Caco-2 (cell line): ENCODE data around the gene LDLRAD4. TPM values are rescaled to one million over a fixed set of nuclear protein-coding genes. Genes with fewer than 3 reads are reported as not detected.

Experiments used
- BruUV-seq: library from RNA; stranded (reverse); fragments of 400-500 nt; replicated peaks from 2 replicates; lab custom pipeline; 2021; lab: Mats Ljungman, UMichigan
- CTCF ChIA-PET: fragments of 300-600 bp; sonication (Branson Sonifier 250); formaldehyde crosslinking; loops from one replicate; lab custom pipeline; 2022; ENCODE audit warnings: antibody characterized with exemption; lab: Charles Lee
- POLR2A ChIA-PET: fragments of 300-600 bp; sonication (Branson Sonifier 250); formaldehyde crosslinking; loops from one replicate; lab custom pipeline; 2022; ENCODE audit warnings: antibody characterized with exemption; lab: Charles Lee
- DNase-seq, 2 experiments: peaks; one replicate each; pipeline versions ENCODE4 v3.0.0 to v3.0.0-alpha.2; 2020 to 2022
- H3K27me3 ChIP-seq: replicated peaks from 2 replicates; pipeline ENCODE4 v1.6.0; 2011; ENCODE audit warnings: low read length; ENCODE audit not compliant: control insufficient read depth, insufficient read depth
- H3K36me3 ChIP-seq: 2 replicates; pipeline ENCODE4 v1.5.1; 2011; ENCODE audit warnings: low read length; ENCODE audit not compliant: control insufficient read depth, insufficient read depth
- H3K4me1 ChIP-seq: fragments of 250-450 bp; sonication (Bioruptor Pico); 2 replicates; pipeline ENCODE4 v1.5.1; 2020; ENCODE audit warnings: mild to moderate bottlenecking
- H3K4me3 ChIP-seq: 2 replicates; pipeline ENCODE4 v1.5.1; 2011; ENCODE audit warnings: low read depth, mild to moderate bottlenecking, control low read depth, low read length
- H3K9me3 ChIP-seq: fragments of 250-450 bp; sonication (Bioruptor Pico); 2 replicates; pipeline ENCODE4 v1.5.1; 2020; ENCODE audit warnings: mild to moderate bottlenecking, moderate library complexity
- H3K27ac Mint-ChIP-seq: one replicate; pipeline ENCODE4 v1.8.0; 2022; ENCODE audit warnings: mixed read lengths; ENCODE audit not compliant: unreplicated experiment
- H3K27me3 Mint-ChIP-seq: one replicate; pipeline ENCODE4 v1.8.0; 2022; ENCODE audit warnings: mixed read lengths; ENCODE audit not compliant: insufficient read depth, unreplicated experiment
- H3K36me3 Mint-ChIP-seq: one replicate; pipeline ENCODE4 v1.8.0; 2022; ENCODE audit warnings: mild to moderate bottlenecking, mixed read lengths; ENCODE audit not compliant: insufficient read depth, unreplicated experiment
- H3K4me1 Mint-ChIP-seq: one replicate; pipeline ENCODE4 v1.8.0; 2022; ENCODE audit warnings: low read depth, mixed read lengths; ENCODE audit not compliant: unreplicated experiment
- H3K4me3 Mint-ChIP-seq: one replicate; pipeline ENCODE4 v1.8.0; 2022; ENCODE audit warnings: mild to moderate bottlenecking, moderate library complexity, mixed read lengths; ENCODE audit not compliant: unreplicated experiment
- H3K9me3 Mint-ChIP-seq: one replicate; pipeline ENCODE4 v1.8.0; 2022; ENCODE audit warnings: mixed read lengths; ENCODE audit not compliant: unreplicated experiment
- intact Hi-C: fragments of 100-400 bp; cut with micrococcal nuclease; formaldehyde crosslinking; loops from one replicate; pipeline ENCODE4 v1.10.0; 2022; ENCODE audit not compliant: unreplicated experiment
- total RNA-seq: library from RNA; stranded (reverse); gene quantifications from 2 replicates; pipeline ENCODE4 v1.2.3, GENCODE V29; 2022
- TF ChIP-seq, protein P1 (sequence below), 2 experiments: fragments of 200-600 bp in 1 of 2; IDR thresholded peaks; 1 replicate in 1 of 2; 2 replicates in 1 of 2; pipeline versions ENCODE4 v1.5.1 to v1.8.0; 2011 to 2022; ENCODE audit warnings: antibody characterized with exemption in 1 of 2, control low read depth in 1 of 2, inconsistent platforms in 1 of 2, low read depth in 1 of 2, low read length in 1 of 2, mild to moderate bottlenecking in 1 of 2, moderate library complexity in 1 of 2; ENCODE audit not compliant: insufficient read depth in 1 of 2, severe bottlenecking in 1 of 2, unreplicated experiment in 1 of 2

The LDLRAD4 gene
- total RNA-seq, 1 experiment from 2014 or later, result 1.2 TPM

DNA sequence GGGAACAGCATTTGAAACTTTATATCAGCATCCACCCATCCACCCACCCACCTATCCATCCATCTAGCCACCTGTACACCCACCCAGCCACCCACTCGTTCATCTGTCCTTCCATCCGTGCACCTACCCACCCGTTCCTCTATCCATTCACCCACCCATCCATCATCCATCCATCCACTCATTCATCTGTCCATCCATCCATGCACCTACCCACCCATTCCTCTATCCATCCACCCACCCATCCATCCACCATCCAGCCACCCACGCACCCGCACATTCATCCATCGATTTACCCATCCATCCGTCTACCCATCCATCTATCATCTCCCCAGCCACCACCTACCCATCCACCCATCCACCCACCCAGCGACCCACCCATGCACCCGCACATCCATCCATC, 24.8 kb downstream of the LDLRAD4 start:
- no peaks in the 10 kb centered on the region for H3K27me3 ChIP-seq
- no peaks in the 10 kb centered on the region for H3K9me3 ChIP-seq
- intact Hi-C loops, result no loop called here
- no peaks in the 10 kb centered on the region for H3K36me3 ChIP-seq
- no peak for DNase-seq
- TF ChIP-seq, protein P1, sequence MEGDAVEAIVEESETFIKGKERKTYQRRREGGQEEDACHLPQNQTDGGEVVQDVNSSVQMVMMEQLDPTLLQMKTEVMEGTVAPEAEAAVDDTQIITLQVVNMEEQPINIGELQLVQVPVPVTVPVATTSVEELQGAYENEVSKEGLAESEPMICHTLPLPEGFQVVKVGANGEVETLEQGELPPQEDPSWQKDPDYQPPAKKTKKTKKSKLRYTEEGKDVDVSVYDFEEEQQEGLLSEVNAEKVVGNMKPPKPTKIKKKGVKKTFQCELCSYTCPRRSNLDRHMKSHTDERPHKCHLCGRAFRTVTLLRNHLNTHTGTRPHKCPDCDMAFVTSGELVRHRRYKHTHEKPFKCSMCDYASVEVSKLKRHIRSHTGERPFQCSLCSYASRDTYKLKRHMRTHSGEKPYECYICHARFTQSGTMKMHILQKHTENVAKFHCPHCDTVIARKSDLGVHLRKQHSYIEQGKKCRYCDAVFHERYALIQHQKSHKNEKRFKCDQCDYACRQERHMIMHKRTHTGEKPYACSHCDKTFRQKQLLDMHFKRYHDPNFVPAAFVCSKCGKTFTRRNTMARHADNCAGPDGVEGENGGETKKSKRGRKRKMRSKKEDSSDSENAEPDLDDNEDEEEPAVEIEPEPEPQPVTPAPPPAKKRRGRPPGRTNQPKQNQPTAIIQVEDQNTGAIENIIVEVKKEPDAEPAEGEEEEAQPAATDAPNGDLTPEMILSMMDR (IDR thresholded peaks at IDR 0.05; ENCODE audit: insufficient read depth in 1 of 2, low read depth in 1 of 2, low read length in 1 of 2, severe bottlenecking in 1 of 2, unreplicated experiment in 1 of 2), result no peak
- H3K4me3 ChIP-seq, result no peak overlapping the region
- H3K4me1 ChIP-seq, result no peaks in the 10 kb centered on the region
- H3K36me3 Mint-ChIP-seq, result no peaks in the 10 kb centered on the region
- H3K27ac Mint-ChIP-seq, result no peak overlapping the region
- peaks cover 8% of the 10 kb centered on the region for H3K27me3 Mint-ChIP-seq
- H3K9me3 Mint-ChIP-seq, result peaks cover 13% of the 10 kb centered on the region
- H3K4me3 Mint-ChIP-seq, result no peak overlapping the region
- POLR2A ChIA-PET, result no interaction called here
- CTCF ChIA-PET, result interaction anchor here (0.7 kb wide), 1 partner anchor 125 kb away, joined by 3 read pairs; no protein-coding TSS in a partner anchor
- no peaks in the 10 kb centered on the region for H3K4me1 Mint-ChIP-seq
- BruUV-seq, result no TSS peak

DNA sequence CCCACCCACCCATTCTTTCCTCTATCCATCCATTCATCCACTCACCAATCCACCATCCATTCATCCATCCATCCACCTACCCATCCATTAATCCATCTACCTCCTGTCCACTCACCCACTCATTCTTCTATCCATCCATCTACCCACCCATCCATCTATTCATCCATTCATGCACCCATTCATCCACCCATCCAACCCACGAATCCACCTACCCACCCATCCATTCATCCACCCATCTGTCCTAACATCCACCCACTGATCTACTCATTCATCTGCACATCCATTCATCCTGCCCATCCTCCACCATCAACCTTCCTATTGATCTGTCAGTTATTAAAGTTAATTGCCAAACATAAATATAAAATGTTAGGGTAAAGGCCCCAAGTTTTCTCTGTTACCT, 25.6 kb downstream of the LDLRAD4 start:
- no peak overlapping the region for H3K4me3 Mint-ChIP-seq
- TF ChIP-seq, protein P1 (IDR thresholded peaks at IDR 0.05; ENCODE audit: insufficient read depth in 1 of 2, low read depth in 1 of 2, low read length in 1 of 2, severe bottlenecking in 1 of 2, unreplicated experiment in 1 of 2), result no peak
- ChIA-PET POLR2A (no interaction called here), CTCF (no interaction called here)
- H3K9me3 Mint-ChIP-seq, result peaks cover 13% of the 10 kb centered on the region
- BruUV-seq, result no TSS peak
- Histone ChIP-seq H3K27me3 (no peaks in the 10 kb centered on the region), H3K9me3 (no peaks in the 10 kb centered on the region), H3K4me3 (no peak overlapping the region), H3K4me1 (no peaks in the 10 kb centered on the region), H3K36me3 (no peaks in the 10 kb centered on the region)
- H3K27ac Mint-ChIP-seq, result no peak overlapping the region
- intact Hi-C loops, result no loop called here
- peaks cover 12% of the 10 kb centered on the region for H3K27me3 Mint-ChIP-seq
- H3K4me1 Mint-ChIP-seq, result no peaks in the 10 kb centered on the region
- H3K36me3 Mint-ChIP-seq, result no peaks in the 10 kb centered on the region
- no peak for DNase-seq

DNA sequence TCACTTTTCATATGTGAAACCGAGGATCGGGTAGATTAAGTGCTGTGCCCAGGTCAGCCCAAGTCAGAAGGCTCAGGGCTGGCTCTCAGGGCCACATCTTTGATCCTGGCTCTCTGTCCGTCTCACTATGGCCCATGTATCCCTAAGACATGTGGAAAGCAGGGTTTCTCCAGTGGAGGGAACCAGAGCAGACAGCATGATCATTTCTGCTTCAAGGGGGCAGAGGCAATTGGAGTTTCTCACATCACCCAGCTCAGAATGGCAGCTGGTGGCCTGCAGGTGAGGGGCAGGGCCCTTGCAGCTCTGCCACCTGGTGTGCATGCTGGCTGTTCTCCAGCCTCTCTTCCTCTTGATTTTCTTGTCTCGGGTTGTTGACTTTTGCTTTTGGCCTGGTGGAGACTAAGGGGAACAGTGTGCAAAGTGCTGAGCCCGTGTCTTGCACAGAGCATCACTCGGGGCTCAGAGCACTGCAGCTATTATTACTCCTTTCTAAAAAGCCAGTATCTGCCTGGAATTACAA, 27.0 kb downstream of the LDLRAD4 start:
- no TSS peak for BruUV-seq
- no peak overlapping the region for H3K4me3 ChIP-seq
- Mint-ChIP-seq H3K4me3 (no peak overlapping the region), H3K4me1 (no peaks in the 10 kb centered on the region), H3K27me3 (peaks cover 16% of the 10 kb centered on the region), H3K9me3 (peaks cover 13% of the 10 kb centered on the region), H3K27ac (no peak overlapping the region), H3K36me3 (no peaks in the 10 kb centered on the region)
- CTCF ChIA-PET, result no interaction called here
- POLR2A ChIA-PET, result no interaction called here
- TF ChIP-seq, protein P1 (IDR thresholded peaks at IDR 0.05; ENCODE audit: insufficient read depth in 1 of 2, low read depth in 1 of 2, low read length in 1 of 2, severe bottlenecking in 1 of 2, unreplicated experiment in 1 of 2), result no peak
- no peaks in the 10 kb centered on the region for H3K27me3 ChIP-seq
- no peak for DNase-seq
- intact Hi-C loops, result no loop called here
- H3K36me3 ChIP-seq, result no peaks in the 10 kb centered on the region
- H3K4me1 ChIP-seq, result no peaks in the 10 kb centered on the region
- no peaks in the 10 kb centered on the region for H3K9me3 ChIP-seq
